ENCODE results near the gene FCHSD1.

- TF ChIP-seq CTCF (IDR thresholded peaks at IDR 0.05 in 2 of 3, conservative IDR thresholded peaks at IDR 0.05 in 1 of 3; ENCODE audit: borderline replicate concordance in 1 of 3, insufficient read depth in 1 of 3, low read depth in 2 of 3, low read length in 2 of 3) (no peak), ELF1 (IDR thresholded peaks at IDR 0.05; ENCODE audit: borderline replicate concordance, low read depth) (no peak), EZH2phosphoT487 (IDR thresholded peaks at IDR 0.05; ENCODE audit: borderline replicate concordance) (no peak), YY1 (IDR thresholded peaks at IDR 0.05; ENCODE audit: extremely low read depth, insufficient replicate concordance, low read depth, low read length) (no peak), EZH2 (IDR thresholded peaks at IDR 0.05) (no peak)
- TF ChIP-seq, protein P1, sequence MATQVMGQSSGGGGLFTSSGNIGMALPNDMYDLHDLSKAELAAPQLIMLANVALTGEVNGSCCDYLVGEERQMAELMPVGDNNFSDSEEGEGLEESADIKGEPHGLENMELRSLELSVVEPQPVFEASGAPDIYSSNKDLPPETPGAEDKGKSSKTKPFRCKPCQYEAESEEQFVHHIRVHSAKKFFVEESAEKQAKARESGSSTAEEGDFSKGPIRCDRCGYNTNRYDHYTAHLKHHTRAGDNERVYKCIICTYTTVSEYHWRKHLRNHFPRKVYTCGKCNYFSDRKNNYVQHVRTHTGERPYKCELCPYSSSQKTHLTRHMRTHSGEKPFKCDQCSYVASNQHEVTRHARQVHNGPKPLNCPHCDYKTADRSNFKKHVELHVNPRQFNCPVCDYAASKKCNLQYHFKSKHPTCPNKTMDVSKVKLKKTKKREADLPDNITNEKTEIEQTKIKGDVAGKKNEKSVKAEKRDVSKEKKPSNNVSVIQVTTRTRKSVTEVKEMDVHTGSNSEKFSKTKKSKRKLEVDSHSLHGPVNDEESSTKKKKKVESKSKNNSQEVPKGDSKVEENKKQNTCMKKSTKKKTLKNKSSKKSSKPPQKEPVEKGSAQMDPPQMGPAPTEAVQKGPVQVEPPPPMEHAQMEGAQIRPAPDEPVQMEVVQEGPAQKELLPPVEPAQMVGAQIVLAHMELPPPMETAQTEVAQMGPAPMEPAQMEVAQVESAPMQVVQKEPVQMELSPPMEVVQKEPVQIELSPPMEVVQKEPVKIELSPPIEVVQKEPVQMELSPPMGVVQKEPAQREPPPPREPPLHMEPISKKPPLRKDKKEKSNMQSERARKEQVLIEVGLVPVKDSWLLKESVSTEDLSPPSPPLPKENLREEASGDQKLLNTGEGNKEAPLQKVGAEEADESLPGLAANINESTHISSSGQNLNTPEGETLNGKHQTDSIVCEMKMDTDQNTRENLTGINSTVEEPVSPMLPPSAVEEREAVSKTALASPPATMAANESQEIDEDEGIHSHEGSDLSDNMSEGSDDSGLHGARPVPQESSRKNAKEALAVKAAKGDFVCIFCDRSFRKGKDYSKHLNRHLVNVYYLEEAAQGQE (IDR thresholded peaks at IDR 0.05; ENCODE audit: low read depth): no peak
Measured at GRCh38 chr5:141665995-141666940, 15.1 kb upstream of the FCHSD1 start.
